22Rv1 (cell line): ENCODE measurements around the gene ZCCHC12.

Experiments
- H3K27ac ChIP-seq: fragments of 450-650 bp; 2 replicates; pipeline ENCODE4 v1.5.1; 2017
- CTCF ChIP-seq: fragments of 450-650 bp; IDR thresholded peaks from 2 replicates; pipeline ENCODE4 v1.5.1; 2017; ENCODE audit warnings: mild to moderate bottlenecking
- ZFX ChIP-seq: fragments of 450-650 bp; IDR thresholded peaks from 2 replicates; pipeline ENCODE4 v1.6.1; 2017; ENCODE audit warnings: antibody characterized with exemption, borderline replicate concordance

The ZCCHC12 gene

GRCh38 chrX:118823263-118824172 lies at the start of gene ZCCHC12:
TSS of gene ZCCHC12 (plus strand) at chrX:118823824. CDS start at chrX:118825245, 1,421 bp downstream.
- no peak for TF ChIP-seq CTCF
- no peak within 1 kb of the TSS for H3K27ac ChIP-seq

GRCh38 chrX:118779581-118779980 lies 44.0 kb upstream of the ZCCHC12 start:
- no peak for TF ChIP-seq CTCF
- TF ChIP-seq ZFX, result no peak
- no peak overlapping the region for H3K27ac ChIP-seq

- TF ChIP-seq ZFX (no peak), CTCF (no peak)
- no peak overlapping the region for H3K27ac ChIP-seq
Observed at GRCh38 chrX:118780509-118780908, 43.1 kb upstream of the ZCCHC12 start.

GRCh38 chrX:118780911-118781310 lies 42.7 kb upstream of the ZCCHC12 start:
- TF ChIP-seq ZFX (no peak), CTCF (no peak)
- H3K27ac ChIP-seq, result no peak overlapping the region

GRCh38 chrX:118795528-118796280 lies 27.9 kb upstream of the ZCCHC12 start:
- TF ChIP-seq CTCF (no peak), ZFX (no peak)

GRCh38 chrX:118802857-118803256 lies 20.8 kb upstream of the ZCCHC12 start:
- TF ChIP-seq ZFX, result no peak
- TF ChIP-seq CTCF, result no peak
- no peak overlapping the region for H3K27ac ChIP-seq

More at GRCh38 chrX:118795528-118796280, 27.9 kb upstream of the ZCCHC12 start:
- no peak overlapping the region for H3K27ac ChIP-seq
